GM12878 (cell line): ENCODE data around the gene THSD8. TPM values are rescaled to one million over a fixed set of nuclear protein-coding genes. Genes with fewer than 3 reads are reported as not detected.

Source experiments
- BHLHE40 ChIP-seq, 2 experiments: fragments of 450-650 bp in 1 of 2; IDR thresholded peaks; 2 replicates each; pipeline ENCODE4 v1.6.1; 2011 to 2017; ENCODE audit warnings: low read depth in 2 of 2, borderline replicate concordance in 1 of 2, improper control_type of control experiment in 1 of 2, low read length in 1 of 2, mild to moderate bottlenecking in 1 of 2
- CBX3 ChIP-seq: fragments of 200-600 bp; sonication (generic); IDR thresholded peaks from 2 replicates; pipeline ENCODE4 v1.6.1; 2016; ENCODE audit warnings: low read depth, borderline replicate concordance
- EGR1 ChIP-seq, 2 experiments: IDR thresholded peaks; 1 replicate in 1 of 2; 2 replicates in 1 of 2; pipeline ENCODE4 v1.6.1; 2011 to 2012; ENCODE audit warnings: low read depth in 2 of 2, low read length in 2 of 2, borderline replicate concordance in 1 of 2, mild to moderate bottlenecking in 1 of 2, moderate library complexity in 1 of 2
- ETV6 ChIP-seq, 2 experiments: fragments of 450-650 bp in 1 of 2; IDR thresholded peaks in 1 of 2; conservative IDR thresholded peaks in 1 of 2; 2 replicates each; pipeline ENCODE4 v1.6.1; 2014; ENCODE audit warnings: antibody characterized with exemption in 1 of 2, borderline replicate concordance in 1 of 2, low read depth in 1 of 2, mild to moderate bottlenecking in 1 of 2, moderate library complexity in 1 of 2
- EZH2 ChIP-seq: IDR thresholded peaks from 2 replicates; pipeline ENCODE4 v1.6.1; 2012; ENCODE audit warnings: low read depth, mild to moderate bottlenecking, control low read depth, inconsistent platforms, low read length, borderline replicate concordance; ENCODE audit not compliant: control insufficient read depth
- FOS ChIP-seq: IDR thresholded peaks from 3 replicates; pipeline ENCODE4 v1.6.1; 2011; ENCODE audit warnings: borderline replicate concordance; ENCODE audit not compliant: insufficient read length; ENCODE audit errors: extremely low read depth
- FOXM1 ChIP-seq: IDR thresholded peaks from 2 replicates; pipeline ENCODE4 v1.6.1; 2012; ENCODE audit warnings: low read depth, mild to moderate bottlenecking, inconsistent platforms, low read length, moderate library complexity
- GABPA ChIP-seq: IDR thresholded peaks from 2 replicates; pipeline ENCODE4 v1.6.1; 2014; ENCODE audit warnings: antibody characterized with exemption, low read depth, mild to moderate bottlenecking, inconsistent platforms
- GATAD2B ChIP-seq: fragments of 450-650 bp; conservative IDR thresholded peaks from 2 replicates; pipeline ENCODE4 v1.6.1; 2017; ENCODE audit warnings: low read depth, mild to moderate bottlenecking, moderate library complexity
- HDAC6 ChIP-seq: fragments of 200-600 bp; sonication (generic); IDR thresholded peaks from one replicate; pipeline ENCODE4 v1.8.0; 2017; ENCODE audit warnings: antibody characterized with exemption; ENCODE audit not compliant: unreplicated experiment
- HSF1 ChIP-seq: fragments of 150-350 bp; IDR thresholded peaks from 2 replicates; pipeline ENCODE4 v1.6.1; 2014; ENCODE audit warnings: mild to moderate bottlenecking, low read depth, low read length
- IKZF2 ChIP-seq, 2 experiments: fragments of 450-650 bp; IDR thresholded peaks; 2 replicates each; pipeline ENCODE4 v1.6.1; 2017; ENCODE audit warnings: mild to moderate bottlenecking in 2 of 2, moderate library complexity in 2 of 2
- IRF5 ChIP-seq: fragments of 450-650 bp; IDR thresholded peaks from 2 replicates; pipeline ENCODE4 v1.6.1; 2017; ENCODE audit warnings: borderline replicate concordance
- MEF2A ChIP-seq: IDR thresholded peaks from 2 replicates; pipeline ENCODE4 v1.6.1; 2011; ENCODE audit warnings: low read depth, mild to moderate bottlenecking, low read length, moderate library complexity; ENCODE audit not compliant: insufficient read depth
- MLLT1 ChIP-seq: fragments of 450-650 bp; IDR thresholded peaks from 2 replicates; pipeline ENCODE4 v1.6.1; 2016; ENCODE audit warnings: mild to moderate bottlenecking
- NBN ChIP-seq: fragments of 450-650 bp; IDR thresholded peaks from 2 replicates; pipeline ENCODE4 v1.6.1; 2016
- NFXL1 ChIP-seq: fragments of 450-650 bp; IDR thresholded peaks from 2 replicates; pipeline ENCODE4 v1.6.1; 2017; ENCODE audit warnings: antibody characterized with exemption, mild to moderate bottlenecking, borderline replicate concordance
- RB1 ChIP-seq: fragments of 450-650 bp; formaldehyde crosslinking; IDR thresholded peaks from 2 replicates; pipeline ENCODE4 v1.6.1; 2017; ENCODE audit warnings: mild to moderate bottlenecking, borderline replicate concordance
- RELA ChIP-seq: fragments of 450-650 bp; IDR thresholded peaks from 2 replicates; pipeline ENCODE4 v1.8.0; 2014; ENCODE audit warnings: borderline replicate concordance; ENCODE audit not compliant: partially characterized antibody
- SMAD5 ChIP-seq: IDR thresholded peaks from 2 replicates; pipeline ENCODE4 v1.6.1; 2016; ENCODE audit warnings: antibody characterized with exemption, low read depth
- SPI1 ChIP-seq: IDR thresholded peaks from 2 replicates; pipeline ENCODE4 v1.6.1; 2011; ENCODE audit warnings: low read depth, mild to moderate bottlenecking, low read length, moderate library complexity, borderline replicate concordance; ENCODE audit not compliant: insufficient read depth
- SUPT20H ChIP-seq: IDR thresholded peaks from 2 replicates; pipeline ENCODE4 v1.6.1; 2011; ENCODE audit warnings: low read depth, mild to moderate bottlenecking, low read length, moderate library complexity, borderline replicate concordance; ENCODE audit not compliant: control insufficient read depth
- TBL1XR1 ChIP-seq: IDR thresholded peaks from 2 replicates; pipeline ENCODE4 v1.6.1; 2012; ENCODE audit warnings: low read depth, low read length, improper control_type of control experiment
- YY1 ChIP-seq: IDR thresholded peaks from 2 replicates; pipeline ENCODE4 v1.6.1; 2011; ENCODE audit warnings: low read depth, mild to moderate bottlenecking, low read length
- ZNF207 ChIP-seq: fragments of 450-650 bp; IDR thresholded peaks from 2 replicates; pipeline ENCODE4 v1.6.1; 2014; ENCODE audit warnings: antibody characterized with exemption, mild to moderate bottlenecking, borderline replicate concordance
- ZNF274 ChIP-seq: IDR thresholded peaks from one replicate; pipeline ENCODE4 v1.8.0; 2011; ENCODE audit not compliant: insufficient read length, insufficient read depth
- ZZZ3 ChIP-seq: IDR thresholded peaks from 2 replicates; pipeline ENCODE4 v1.6.1; 2011; ENCODE audit warnings: low read depth; ENCODE audit not compliant: control insufficient read depth, insufficient read length
- polyA plus RNA-seq, 11 experiments: library from polyadenylated mRNA; depleted of rRNA in 4 of 11; unstranded in 6 of 11; stranded (reverse) in 5 of 11; fragments of >200 nt; fragmentation: Nextera tagmentation in 4 of 11; fragmentation: Illumina TruSeq in 1 of 11; extraction: Ambion mirVana in 4 of 11; extraction: Trizol in 1 of 11; gene quantifications; 1 replicate in 1 of 11; 2 replicates in 10 of 11; pipeline versions ENCODE4 v1.2.1 to v1.2.3, GENCODE V29; 2011 to 2016; ENCODE audit warnings: inconsistent platforms in 2 of 11, missing spikeins in 2 of 11, low read depth in 1 of 11
- total RNA-seq, 4 experiments: library from RNA; depleted of rRNA in 3 of 4; stranded (reverse); fragments of >200 nt in 3 of 4; fragmentation: Illumina TruSeq in 1 of 4; extraction: Trizol in 1 of 4; gene quantifications; 2 replicates each; pipeline versions ENCODE4 v1.2.1 to v1.2.3, GENCODE V29; 2013 to 2021

THSD8 gene
- total and polyA plus RNA-seq, 10 of the 15 experiments (the other 5 are each of a cell fraction or from before 2014, with no cell fraction given): 0.24 to 32.3 (median 21.3) TPM; not detected in 2

GRCh38 chr19:12786141-12786870 is 15.6 kb upstream of the THSD8 start (continued):
- TF ChIP-seq NFXL1: no peak
- no peak for TF ChIP-seq HSF1
- no peak for TF ChIP-seq NBN
- TF ChIP-seq FOXM1: no peak
- peak; percentile 50 to 62; a peak in 3 of 4 replicates for TF ChIP-seq BHLHE40 (IDR thresholded peaks at IDR 0.05; ENCODE audit: borderline replicate concordance in 1 of 2, low read depth in 2 of 2, low read length in 1 of 2)
- no peak for TF ChIP-seq EZH2
- TF ChIP-seq GATAD2B: peak; percentile 93
- TF ChIP-seq ETV6 (conservative IDR thresholded peaks at IDR 0.05 in 1 of 2, IDR thresholded peaks at IDR 0.05 in 1 of 2; ENCODE audit: borderline replicate concordance in 1 of 2, low read depth in 1 of 2): no peak
- TF ChIP-seq SUPT20H: no peak
- no peak for TF ChIP-seq EGR1 (IDR thresholded peaks at IDR 0.05; ENCODE audit: borderline replicate concordance in 1 of 2, low read depth in 2 of 2, low read length in 2 of 2)
- no peak for TF ChIP-seq IRF5
- TF ChIP-seq SMAD5: no peak
- TF ChIP-seq IKZF2 (IDR thresholded peaks at IDR 0.05): peak in 1 of 2 experiments; percentile 9; a peak in 2 of 4 replicates
- peak; percentile 15; the same call in 1 of the 2 replicates for TF ChIP-seq YY1
- TF ChIP-seq MLLT1: no peak
- no peak for TF ChIP-seq ZNF207
- no peak for TF ChIP-seq GABPA
- no peak for TF ChIP-seq TBL1XR1
- no peak for TF ChIP-seq HDAC6
- TF ChIP-seq FOS: no peak
- no peak for TF ChIP-seq ZZZ3
- no peak for TF ChIP-seq RELA
- no peak for TF ChIP-seq RB1
- peak; percentile 10; the same call in 1 of the 2 replicates for TF ChIP-seq SPI1
- 0 out of 2 replicates have a peak, but pooled peaks have one; percentile 35 for TF ChIP-seq MEF2A
- no peak for TF ChIP-seq CBX3
- TF ChIP-seq ZNF274: no peak
